Measurements from ENCODE around the gene PXMP2. TPM values are rescaled to one million over a fixed set of nuclear protein-coding genes. Genes with fewer than 3 reads are reported as not detected.

PXMP2 gene
- total and polyA plus RNA-seq, 2 of the 8 experiments (the other 6 are each of a cell fraction or from before 2014, with no cell fraction given), result 13.8 to 15.1 TPM

DNA sequence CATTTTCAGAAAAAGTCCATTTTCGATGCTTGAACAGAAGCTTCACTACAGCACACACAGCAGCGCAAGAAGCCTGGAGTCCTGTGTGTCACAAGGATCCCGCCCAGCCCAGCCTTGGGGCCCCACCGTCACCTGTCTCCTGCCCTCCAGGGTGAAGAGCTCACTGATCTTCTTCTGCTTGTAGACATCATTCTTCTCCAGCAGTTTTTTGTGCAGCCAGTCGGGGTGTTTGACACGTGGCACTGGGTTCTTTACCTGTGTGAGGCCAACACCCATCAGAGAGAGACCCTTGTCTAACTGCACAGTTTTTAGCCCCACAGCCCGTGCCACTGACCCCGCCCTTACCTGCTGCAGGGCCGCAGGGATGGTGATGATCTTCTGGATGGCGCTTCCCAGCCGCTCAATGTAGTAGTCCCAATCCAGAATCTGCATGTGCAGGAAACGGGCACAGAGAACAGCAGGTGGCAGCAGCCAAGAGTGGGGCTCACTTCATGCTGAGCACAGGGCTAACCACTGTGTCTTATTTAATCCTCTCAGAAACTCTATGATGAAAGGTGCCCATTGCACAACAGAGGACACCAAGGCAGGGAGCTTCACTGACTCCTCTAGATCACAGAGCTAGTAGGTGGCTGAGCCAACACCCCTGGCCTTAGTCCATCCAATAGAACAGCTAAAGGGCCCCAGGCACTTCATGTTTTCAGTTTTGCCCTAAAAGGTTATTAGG lies 30.2 kb upstream of the PXMP2 start (continued):
- TF ChIP-seq CBX8 (IDR thresholded peaks at IDR 0.05; ENCODE audit: borderline replicate concordance, low read depth, low read length) (no peak), POLR2A (IDR thresholded peaks at IDR 0.05; ENCODE audit: control extremely low read depth in 1 of 2, low read depth in 2 of 2, low read length in 2 of 2) (no peak), CEBPB (IDR thresholded peaks at IDR 0.05; ENCODE audit: low read depth, low read length) (no peak), MAFK (IDR thresholded peaks at IDR 0.05; ENCODE audit: low read depth, low read length) (no peak), EGR1 (IDR thresholded peaks at IDR 0.05; ENCODE audit: borderline replicate concordance, low read depth, low read length) (no peak), CHD1 (IDR thresholded peaks at IDR 0.05; ENCODE audit: low read depth, low read length) (no peak), ASH2L (IDR thresholded peaks at IDR 0.05; ENCODE audit: low read length) (no peak), TAF1 (IDR thresholded peaks at IDR 0.05; ENCODE audit: low read depth, low read length) (no peak), RXRA (IDR thresholded peaks at IDR 0.05; ENCODE audit: insufficient read depth, low read depth, low read length) (no peak)
